AG09309 (cell line): Measurements from ENCODE around the gene TEX30.
A peak's percentile ranks its signal among the peaks of the same experiment; 100 is the strongest.
"Not testable (repeated sequence)": the region's sequence is repeated elsewhere in the genome, so short reads cannot be mapped to it uniquely, and the experiment has no call there.

Source experiments
- DNase-seq: peaks from one replicate; pipeline ENCODE4 v3.0.0-alpha.2; 2010; ENCODE audit warnings: low read depth
- H3K4me3 ChIP-seq: 2 replicates; pipeline ENCODE4 v1.5.1; 2011; ENCODE audit warnings: mild to moderate bottlenecking, low read depth, low read length, moderate library complexity; ENCODE audit not compliant: control insufficient read depth
- TF ChIP-seq, protein P1 (sequence below): IDR thresholded peaks from 2 replicates; pipeline ENCODE4 v1.5.1; 2011; ENCODE audit warnings: mild to moderate bottlenecking, low read depth, low read length, inconsistent platforms; ENCODE audit not compliant: insufficient read depth, control insufficient read depth; ENCODE audit errors: missing control alignments

TEX30 gene

GRCh38 chr13:102798581-102799425 is 25.2 kb upstream of the TEX30 start, which contains the start of the genes BIVM and POGLUT2:
BIVM (plus strand) TSS chr13:102799119; CDS start chr13:102807268, 8,149 bp downstream.
POGLUT2 (minus strand) TSS chr13:102798976; CDS start chr13:102798670, 306 bp downstream.
- TF ChIP-seq, protein P1, sequence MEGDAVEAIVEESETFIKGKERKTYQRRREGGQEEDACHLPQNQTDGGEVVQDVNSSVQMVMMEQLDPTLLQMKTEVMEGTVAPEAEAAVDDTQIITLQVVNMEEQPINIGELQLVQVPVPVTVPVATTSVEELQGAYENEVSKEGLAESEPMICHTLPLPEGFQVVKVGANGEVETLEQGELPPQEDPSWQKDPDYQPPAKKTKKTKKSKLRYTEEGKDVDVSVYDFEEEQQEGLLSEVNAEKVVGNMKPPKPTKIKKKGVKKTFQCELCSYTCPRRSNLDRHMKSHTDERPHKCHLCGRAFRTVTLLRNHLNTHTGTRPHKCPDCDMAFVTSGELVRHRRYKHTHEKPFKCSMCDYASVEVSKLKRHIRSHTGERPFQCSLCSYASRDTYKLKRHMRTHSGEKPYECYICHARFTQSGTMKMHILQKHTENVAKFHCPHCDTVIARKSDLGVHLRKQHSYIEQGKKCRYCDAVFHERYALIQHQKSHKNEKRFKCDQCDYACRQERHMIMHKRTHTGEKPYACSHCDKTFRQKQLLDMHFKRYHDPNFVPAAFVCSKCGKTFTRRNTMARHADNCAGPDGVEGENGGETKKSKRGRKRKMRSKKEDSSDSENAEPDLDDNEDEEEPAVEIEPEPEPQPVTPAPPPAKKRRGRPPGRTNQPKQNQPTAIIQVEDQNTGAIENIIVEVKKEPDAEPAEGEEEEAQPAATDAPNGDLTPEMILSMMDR, result no peak
- DNase-seq, result peak; percentile 63
- peak within 1 kb of the TSS; percentile 70 for H3K4me3 ChIP-seq

GRCh38 chr13:102793611-102794355 is 20.2 kb upstream of the TEX30 start:
- no peak overlapping the region for H3K4me3 ChIP-seq
- TF ChIP-seq, protein P1, result no peak
- no peak for DNase-seq

- H3K4me3 ChIP-seq, result no peak overlapping the region
- TF ChIP-seq, protein P1, result no peak
- DNase-seq, result no peak
Observed at GRCh38 chr13:102792396-102792795, 18.8 kb upstream of the TEX30 start.

GRCh38 chr13:102788683-102789082 is 15.1 kb upstream of the TEX30 start:
- H3K4me3 ChIP-seq, result no peak overlapping the region
- TF ChIP-seq, protein P1, result no peak
- no peak for DNase-seq

- TF ChIP-seq, protein P1, result no peak
- no peak for DNase-seq
- H3K4me3 ChIP-seq, result no peak overlapping the region
Observed at GRCh38 chr13:102784483-102784882, 10.9 kb upstream of the TEX30 start.

DNA sequence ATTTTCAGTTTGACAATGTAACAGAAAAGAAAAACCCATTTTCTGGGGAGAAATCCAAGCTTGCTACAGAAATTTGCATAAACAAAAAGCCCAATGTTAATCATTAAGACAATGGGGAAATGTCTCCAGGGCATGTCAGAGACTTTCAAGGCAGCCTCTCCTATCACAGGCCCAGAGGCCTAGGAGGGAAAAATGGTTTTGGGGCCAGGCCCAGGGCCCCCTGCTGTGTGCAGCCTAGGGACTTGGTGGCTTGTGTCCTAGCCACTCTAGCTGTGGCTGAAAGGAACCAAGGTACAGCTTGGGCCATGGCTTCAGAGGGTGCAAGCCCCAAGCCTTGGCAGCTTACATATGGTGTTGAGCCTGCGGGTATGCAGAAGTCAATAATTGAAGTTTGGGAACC is 8.0 kb upstream of the TEX30 start:
- TF ChIP-seq, protein P1, result no peak
- no peak overlapping the region for H3K4me3 ChIP-seq
- DNase-seq, result no peak

DNA sequence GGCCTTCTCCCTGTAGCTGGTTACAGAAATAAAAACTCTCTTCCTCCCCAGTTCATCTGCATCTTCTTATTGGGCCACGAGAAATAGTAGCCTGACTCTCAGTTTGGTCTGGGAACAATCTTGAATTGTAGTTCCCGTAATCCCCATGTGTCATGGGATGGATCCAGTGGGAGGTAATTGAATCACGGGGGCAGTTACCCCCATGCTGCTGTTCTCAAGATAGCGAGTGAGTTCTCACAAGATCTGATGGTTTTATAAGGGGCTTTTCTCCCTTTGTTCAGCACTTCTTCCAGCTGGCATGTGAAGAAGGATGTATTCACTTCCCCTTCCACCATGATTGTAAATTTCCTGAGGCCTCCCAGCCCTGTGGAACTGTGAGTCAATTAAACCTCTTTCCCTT is 7.1 kb upstream of the TEX30 start:
- H3K4me3 ChIP-seq, result not testable (repeated sequence)

More for the DNA sequence above, 7.1 kb upstream of the TEX30 start:
- DNase-seq, result not testable (repeated sequence)
